HEK293 (cell line): ENCODE results near the gene EPN2.

Experiments
- BCL11B ChIP-seq: fragments of 450-650 bp; formaldehyde crosslinking; IDR thresholded peaks from 2 replicates; pipeline ENCODE4 v1.5.1; 2016; ENCODE audit warnings: low read depth, missing biosample characterization, missing genetic modification characterization
- EGR2 ChIP-seq: fragments of 450-650 bp; formaldehyde crosslinking; IDR thresholded peaks from 2 replicates; pipeline ENCODE4 v1.5.1; 2016; ENCODE audit warnings: low read depth, missing biosample characterization, missing genetic modification characterization
- FEZF1 ChIP-seq: fragments of 450-650 bp; formaldehyde crosslinking; IDR thresholded peaks from 2 replicates; pipeline ENCODE4 v1.5.1; 2016; ENCODE audit warnings: missing biosample characterization, missing genetic modification characterization
- KLF8 ChIP-seq: fragments of 450-650 bp; formaldehyde crosslinking; IDR thresholded peaks from 2 replicates; pipeline ENCODE4 v1.5.1; 2016; ENCODE audit warnings: missing biosample characterization, missing genetic modification characterization
- SALL2 ChIP-seq: fragments of 450-650 bp; formaldehyde crosslinking; IDR thresholded peaks from 2 replicates; pipeline ENCODE4 v1.5.0; 2017; ENCODE audit warnings: missing biosample characterization, mild to moderate bottlenecking, missing genetic modification characterization, borderline replicate concordance
- SP2 ChIP-seq: fragments of 450-650 bp; formaldehyde crosslinking; IDR thresholded peaks from 2 replicates; pipeline ENCODE4 v1.5.1; 2016; ENCODE audit warnings: missing biosample characterization, missing genetic modification characterization
- YY1 ChIP-seq: fragments of 450-650 bp; formaldehyde crosslinking; IDR thresholded peaks from 2 replicates; pipeline ENCODE4 v1.5.1; 2018; ENCODE audit warnings: missing biosample characterization, missing genetic modification characterization
- ZBTB20 ChIP-seq: fragments of 450-650 bp; formaldehyde crosslinking; IDR thresholded peaks from 2 replicates; pipeline ENCODE4 v1.5.1; 2016; ENCODE audit warnings: missing biosample characterization, missing genetic modification characterization
- ZBTB21 ChIP-seq: fragments of 450-650 bp; formaldehyde crosslinking; IDR thresholded peaks from 2 replicates; pipeline ENCODE4 v1.5.1; 2017; ENCODE audit warnings: missing biosample characterization, missing genetic modification characterization
- ZFP3 ChIP-seq: fragments of 450-650 bp; formaldehyde crosslinking; IDR thresholded peaks from 2 replicates; pipeline ENCODE4 v1.5.1; 2016; ENCODE audit warnings: low read depth, missing biosample characterization, missing genetic modification characterization
- ZNF114 ChIP-seq: fragments of 450-650 bp; formaldehyde crosslinking; IDR thresholded peaks from 2 replicates; pipeline ENCODE4 v1.5.0; 2017; ENCODE audit warnings: missing biosample characterization, missing genetic modification characterization
- ZNF174 ChIP-seq: fragments of 450-650 bp; formaldehyde crosslinking; IDR thresholded peaks from 2 replicates; pipeline ENCODE4 v1.5.0; 2017; ENCODE audit warnings: missing biosample characterization, mild to moderate bottlenecking, missing genetic modification characterization
- ZNF2 ChIP-seq: fragments of 450-650 bp; formaldehyde crosslinking; IDR thresholded peaks from 2 replicates; pipeline ENCODE4 v1.5.1; 2016; ENCODE audit warnings: missing biosample characterization, missing genetic modification characterization
- ZNF335 ChIP-seq: fragments of 450-650 bp; formaldehyde crosslinking; conservative IDR thresholded peaks from 2 replicates; pipeline ENCODE4 v1.5.1; 2016; ENCODE audit warnings: missing biosample characterization, missing genetic modification characterization
- ZNF341 ChIP-seq: fragments of 450-650 bp; formaldehyde crosslinking; IDR thresholded peaks from 2 replicates; pipeline ENCODE4; 2016; ENCODE audit warnings: low read depth, missing biosample characterization, missing genetic modification characterization
- ZNF423 ChIP-seq: fragments of 450-650 bp; formaldehyde crosslinking; IDR thresholded peaks from 2 replicates; pipeline ENCODE4 v1.5.1; 2016; ENCODE audit warnings: missing biosample characterization, missing genetic modification characterization
- ZNF473 ChIP-seq: fragments of 450-650 bp; formaldehyde crosslinking; IDR thresholded peaks from 2 replicates; pipeline ENCODE4 v1.5.1; 2017; ENCODE audit warnings: missing biosample characterization, missing genetic modification characterization
- ZNF571 ChIP-seq: fragments of 450-650 bp; formaldehyde crosslinking; IDR thresholded peaks from 2 replicates; pipeline ENCODE4 v1.5.0; 2017; ENCODE audit warnings: missing biosample characterization, missing genetic modification characterization
- ZNF629 ChIP-seq: fragments of 450-650 bp; formaldehyde crosslinking; IDR thresholded peaks from 2 replicates; pipeline ENCODE4 v1.5.1; 2017; ENCODE audit warnings: missing biosample characterization, missing genetic modification characterization
- ZNF76 ChIP-seq: fragments of 450-650 bp; formaldehyde crosslinking; IDR thresholded peaks from 2 replicates; pipeline ENCODE4; 2016; ENCODE audit warnings: low read depth, missing biosample characterization, missing genetic modification characterization, borderline replicate concordance
- ZNF830 ChIP-seq: fragments of 450-650 bp; IDR thresholded peaks from 2 replicates; pipeline ENCODE4 v1.5.0; 2018; ENCODE audit warnings: missing biosample characterization, missing genetic modification characterization, low read depth, mild to moderate bottlenecking, moderate library complexity
- TF ChIP-seq, protein P1 (sequence below): fragments of 450-650 bp; formaldehyde crosslinking; IDR thresholded peaks from 2 replicates; pipeline ENCODE4 v1.5.1; 2016; ENCODE audit warnings: missing biosample characterization, missing genetic modification characterization
- TF ChIP-seq, protein P2 (sequence below): fragments of 450-650 bp; formaldehyde crosslinking; conservative IDR thresholded peaks from 2 replicates; pipeline ENCODE4 v1.5.1; 2016; ENCODE audit warnings: low read depth, missing biosample characterization, missing genetic modification characterization
- TF ChIP-seq, protein P3 (sequence below): fragments of 450-650 bp; formaldehyde crosslinking; IDR thresholded peaks from 2 replicates; pipeline ENCODE4 v1.5.1; 2016; ENCODE audit warnings: missing biosample characterization, missing genetic modification characterization
- TF ChIP-seq, protein P4 (sequence below): fragments of 450-650 bp; formaldehyde crosslinking; IDR thresholded peaks from 2 replicates; pipeline ENCODE4 v1.5.1; 2016; ENCODE audit warnings: missing biosample characterization, missing genetic modification characterization
- TF ChIP-seq, protein P5 (sequence below): IDR thresholded peaks from 2 replicates; pipeline ENCODE4 v1.6.1; 2011; ENCODE audit warnings: mild to moderate bottlenecking, low read depth, low read length, borderline replicate concordance

The EPN2 gene

DNA sequence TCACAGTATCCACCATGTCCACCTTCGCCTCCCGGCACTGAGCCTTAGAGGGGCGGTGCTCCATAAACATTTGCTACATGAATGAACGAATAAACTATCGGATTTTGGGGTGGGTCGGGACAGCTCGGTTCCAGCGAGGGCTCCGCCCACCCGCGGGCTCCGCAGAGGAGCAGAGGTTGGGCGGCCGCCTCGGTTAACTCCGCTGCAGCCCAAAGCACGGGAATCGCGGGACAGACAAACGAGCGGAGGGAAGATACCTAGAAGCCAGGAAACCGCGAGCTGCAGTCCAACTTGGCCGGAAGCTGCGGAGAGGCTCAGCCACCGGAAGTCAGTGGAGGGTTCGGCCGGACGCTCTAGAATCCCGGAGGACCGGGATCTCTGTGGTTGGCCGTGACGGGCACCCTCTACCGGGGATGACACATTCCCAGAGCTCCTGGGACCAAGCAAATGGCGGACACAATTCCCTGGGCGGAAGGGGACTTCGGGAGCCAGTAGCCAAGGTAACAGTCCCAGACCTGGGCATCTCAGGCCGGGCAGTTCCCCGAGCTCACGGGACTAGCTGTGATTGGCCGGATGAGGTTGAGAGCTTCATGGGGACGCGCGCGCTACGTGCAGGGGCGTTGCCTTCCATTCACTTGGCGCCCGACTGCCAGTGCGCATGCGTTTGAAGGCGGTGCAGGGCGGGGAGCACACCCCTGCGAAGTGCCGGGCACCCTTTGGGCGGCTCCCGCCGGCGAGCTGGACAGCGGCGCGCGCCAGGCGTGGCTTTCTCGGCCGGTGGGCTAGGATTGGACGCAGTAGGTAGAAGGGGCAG, 140.6 kb downstream of the EPN2 start (continued):
- TF ChIP-seq, protein P1, sequence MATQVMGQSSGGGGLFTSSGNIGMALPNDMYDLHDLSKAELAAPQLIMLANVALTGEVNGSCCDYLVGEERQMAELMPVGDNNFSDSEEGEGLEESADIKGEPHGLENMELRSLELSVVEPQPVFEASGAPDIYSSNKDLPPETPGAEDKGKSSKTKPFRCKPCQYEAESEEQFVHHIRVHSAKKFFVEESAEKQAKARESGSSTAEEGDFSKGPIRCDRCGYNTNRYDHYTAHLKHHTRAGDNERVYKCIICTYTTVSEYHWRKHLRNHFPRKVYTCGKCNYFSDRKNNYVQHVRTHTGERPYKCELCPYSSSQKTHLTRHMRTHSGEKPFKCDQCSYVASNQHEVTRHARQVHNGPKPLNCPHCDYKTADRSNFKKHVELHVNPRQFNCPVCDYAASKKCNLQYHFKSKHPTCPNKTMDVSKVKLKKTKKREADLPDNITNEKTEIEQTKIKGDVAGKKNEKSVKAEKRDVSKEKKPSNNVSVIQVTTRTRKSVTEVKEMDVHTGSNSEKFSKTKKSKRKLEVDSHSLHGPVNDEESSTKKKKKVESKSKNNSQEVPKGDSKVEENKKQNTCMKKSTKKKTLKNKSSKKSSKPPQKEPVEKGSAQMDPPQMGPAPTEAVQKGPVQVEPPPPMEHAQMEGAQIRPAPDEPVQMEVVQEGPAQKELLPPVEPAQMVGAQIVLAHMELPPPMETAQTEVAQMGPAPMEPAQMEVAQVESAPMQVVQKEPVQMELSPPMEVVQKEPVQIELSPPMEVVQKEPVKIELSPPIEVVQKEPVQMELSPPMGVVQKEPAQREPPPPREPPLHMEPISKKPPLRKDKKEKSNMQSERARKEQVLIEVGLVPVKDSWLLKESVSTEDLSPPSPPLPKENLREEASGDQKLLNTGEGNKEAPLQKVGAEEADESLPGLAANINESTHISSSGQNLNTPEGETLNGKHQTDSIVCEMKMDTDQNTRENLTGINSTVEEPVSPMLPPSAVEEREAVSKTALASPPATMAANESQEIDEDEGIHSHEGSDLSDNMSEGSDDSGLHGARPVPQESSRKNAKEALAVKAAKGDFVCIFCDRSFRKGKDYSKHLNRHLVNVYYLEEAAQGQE (tag by site-specific recombination): peak; percentile 100
- TF ChIP-seq ZNF629 (tag by site-specific recombination): peak; percentile 86
- no peak for TF ChIP-seq BCL11B (tag by site-specific recombination)
- TF ChIP-seq KLF8: peak; percentile 91
- TF ChIP-seq, protein P2, sequence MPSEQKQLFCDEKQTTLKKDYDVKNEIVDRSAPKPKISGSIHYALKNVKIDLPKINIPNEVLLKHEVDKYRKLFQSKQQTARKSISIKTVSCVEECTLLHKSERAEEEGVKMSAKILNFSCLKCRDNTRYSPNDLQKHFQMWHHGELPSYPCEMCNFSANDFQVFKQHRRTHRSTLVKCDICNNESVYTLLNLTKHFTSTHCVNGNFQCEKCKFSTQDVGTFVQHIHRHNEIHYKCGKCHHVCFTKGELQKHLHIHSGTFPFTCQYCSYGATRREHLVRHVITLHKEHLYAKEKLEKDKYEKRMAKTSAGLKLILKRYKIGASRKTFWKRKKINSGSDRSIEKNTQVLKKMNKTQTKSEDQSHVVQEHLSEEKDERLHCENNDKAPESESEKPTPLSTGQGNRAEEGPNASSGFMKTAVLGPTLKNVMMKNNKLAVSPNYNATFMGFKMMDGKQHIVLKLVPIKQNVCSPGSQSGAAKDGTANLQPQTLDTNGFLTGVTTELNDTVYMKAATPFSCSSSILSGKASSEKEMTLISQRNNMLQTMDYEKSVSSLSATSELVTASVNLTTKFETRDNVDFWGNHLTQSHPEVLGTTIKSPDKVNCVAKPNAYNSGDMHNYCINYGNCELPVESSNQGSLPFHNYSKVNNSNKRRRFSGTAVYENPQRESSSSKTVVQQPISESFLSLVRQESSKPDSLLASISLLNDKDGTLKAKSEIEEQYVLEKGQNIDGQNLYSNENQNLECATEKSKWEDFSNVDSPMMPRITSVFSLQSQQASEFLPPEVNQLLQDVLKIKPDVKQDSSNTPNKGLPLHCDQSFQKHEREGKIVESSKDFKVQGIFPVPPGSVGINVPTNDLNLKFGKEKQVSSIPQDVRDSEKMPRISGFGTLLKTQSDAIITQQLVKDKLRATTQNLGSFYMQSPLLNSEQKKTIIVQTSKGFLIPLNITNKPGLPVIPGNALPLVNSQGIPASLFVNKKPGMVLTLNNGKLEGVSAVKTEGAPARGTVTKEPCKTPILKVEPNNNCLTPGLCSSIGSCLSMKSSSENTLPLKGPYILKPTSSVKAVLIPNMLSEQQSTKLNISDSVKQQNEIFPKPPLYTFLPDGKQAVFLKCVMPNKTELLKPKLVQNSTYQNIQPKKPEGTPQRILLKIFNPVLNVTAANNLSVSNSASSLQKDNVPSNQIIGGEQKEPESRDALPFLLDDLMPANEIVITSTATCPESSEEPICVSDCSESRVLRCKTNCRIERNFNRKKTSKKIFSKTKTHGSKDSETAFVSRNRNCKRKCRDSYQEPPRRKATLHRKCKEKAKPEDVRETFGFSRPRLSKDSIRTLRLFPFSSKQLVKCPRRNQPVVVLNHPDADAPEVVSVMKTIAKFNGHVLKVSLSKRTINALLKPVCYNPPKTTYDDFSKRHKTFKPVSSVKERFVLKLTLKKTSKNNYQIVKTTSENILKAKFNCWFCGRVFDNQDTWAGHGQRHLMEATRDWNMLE (tag by site-specific recombination): peak; percentile 80
- TF ChIP-seq ZBTB21 (tag by site-specific recombination): peak; percentile 65; the same call in 1 of the 2 replicates
- TF ChIP-seq, protein P3, sequence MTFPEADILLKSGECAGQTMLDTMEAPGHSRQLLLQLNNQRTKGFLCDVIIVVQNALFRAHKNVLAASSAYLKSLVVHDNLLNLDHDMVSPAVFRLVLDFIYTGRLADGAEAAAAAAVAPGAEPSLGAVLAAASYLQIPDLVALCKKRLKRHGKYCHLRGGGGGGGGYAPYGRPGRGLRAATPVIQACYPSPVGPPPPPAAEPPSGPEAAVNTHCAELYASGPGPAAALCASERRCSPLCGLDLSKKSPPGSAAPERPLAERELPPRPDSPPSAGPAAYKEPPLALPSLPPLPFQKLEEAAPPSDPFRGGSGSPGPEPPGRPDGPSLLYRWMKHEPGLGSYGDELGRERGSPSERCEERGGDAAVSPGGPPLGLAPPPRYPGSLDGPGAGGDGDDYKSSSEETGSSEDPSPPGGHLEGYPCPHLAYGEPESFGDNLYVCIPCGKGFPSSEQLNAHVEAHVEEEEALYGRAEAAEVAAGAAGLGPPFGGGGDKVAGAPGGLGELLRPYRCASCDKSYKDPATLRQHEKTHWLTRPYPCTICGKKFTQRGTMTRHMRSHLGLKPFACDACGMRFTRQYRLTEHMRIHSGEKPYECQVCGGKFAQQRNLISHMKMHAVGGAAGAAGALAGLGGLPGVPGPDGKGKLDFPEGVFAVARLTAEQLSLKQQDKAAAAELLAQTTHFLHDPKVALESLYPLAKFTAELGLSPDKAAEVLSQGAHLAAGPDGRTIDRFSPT (tag by site-specific recombination): peak; percentile 96
- peak; percentile 99 for TF ChIP-seq SP2 (tag by site-specific recombination)
- no peak for TF ChIP-seq ZNF114 (tag by site-specific recombination)
- TF ChIP-seq FEZF1 (tag by site-specific recombination): peak; percentile 94
- peak; percentile 68 for TF ChIP-seq ZNF335 (tag by site-specific recombination)
- TF ChIP-seq ZNF423 (tag by site-specific recombination): no peak
- TF ChIP-seq ZNF2 (tag by site-specific recombination): peak; percentile 74; the same call in 1 of the 2 replicates
- no peak for TF ChIP-seq ZNF473 (tag by site-specific recombination)
- no peak for TF ChIP-seq ZFP3 (tag by site-specific recombination)
- no peak for TF ChIP-seq ZNF571 (tag by site-specific recombination)
- no peak for TF ChIP-seq ZNF830 (tag by site-specific recombination)
- no peak for TF ChIP-seq SALL2 (tag by site-specific recombination)
- TF ChIP-seq ZNF76 (tag by site-specific recombination): peak; percentile 93
- TF ChIP-seq YY1 (tag by site-specific recombination): peak; percentile 50; the same call in 1 of the 2 replicates
- TF ChIP-seq ZNF341 (tag by site-specific recombination): peak; percentile 96
- TF ChIP-seq, protein P4, sequence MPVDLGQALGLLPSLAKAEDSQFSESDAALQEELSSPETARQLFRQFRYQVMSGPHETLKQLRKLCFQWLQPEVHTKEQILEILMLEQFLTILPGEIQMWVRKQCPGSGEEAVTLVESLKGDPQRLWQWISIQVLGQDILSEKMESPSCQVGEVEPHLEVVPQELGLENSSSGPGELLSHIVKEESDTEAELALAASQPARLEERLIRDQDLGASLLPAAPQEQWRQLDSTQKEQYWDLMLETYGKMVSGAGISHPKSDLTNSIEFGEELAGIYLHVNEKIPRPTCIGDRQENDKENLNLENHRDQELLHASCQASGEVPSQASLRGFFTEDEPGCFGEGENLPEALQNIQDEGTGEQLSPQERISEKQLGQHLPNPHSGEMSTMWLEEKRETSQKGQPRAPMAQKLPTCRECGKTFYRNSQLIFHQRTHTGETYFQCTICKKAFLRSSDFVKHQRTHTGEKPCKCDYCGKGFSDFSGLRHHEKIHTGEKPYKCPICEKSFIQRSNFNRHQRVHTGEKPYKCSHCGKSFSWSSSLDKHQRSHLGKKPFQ (tag by site-specific recombination): no peak
- TF ChIP-seq, protein P5, sequence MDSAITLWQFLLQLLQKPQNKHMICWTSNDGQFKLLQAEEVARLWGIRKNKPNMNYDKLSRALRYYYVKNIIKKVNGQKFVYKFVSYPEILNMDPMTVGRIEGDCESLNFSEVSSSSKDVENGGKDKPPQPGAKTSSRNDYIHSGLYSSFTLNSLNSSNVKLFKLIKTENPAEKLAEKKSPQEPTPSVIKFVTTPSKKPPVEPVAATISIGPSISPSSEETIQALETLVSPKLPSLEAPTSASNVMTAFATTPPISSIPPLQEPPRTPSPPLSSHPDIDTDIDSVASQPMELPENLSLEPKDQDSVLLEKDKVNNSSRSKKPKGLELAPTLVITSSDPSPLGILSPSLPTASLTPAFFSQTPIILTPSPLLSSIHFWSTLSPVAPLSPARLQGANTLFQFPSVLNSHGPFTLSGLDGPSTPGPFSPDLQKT: peak; percentile 83; the same call in 1 of the 2 replicates
- no peak for TF ChIP-seq ZNF174 (tag by site-specific recombination)
- TF ChIP-seq EGR2 (tag by site-specific recombination): no peak
- TF ChIP-seq ZBTB20 (tag by site-specific recombination): peak; percentile 36; the same call in 1 of the 2 replicates
